Ishikawa (cell line): Measurements from ENCODE around the gene CBX3.

Source experiments
- EGR1 ChIP-seq: IDR thresholded peaks from 2 replicates; pipeline ENCODE4 v1.6.1; 2012
- EP300 ChIP-seq: IDR thresholded peaks from 2 replicates; pipeline ENCODE4 v1.6.1; 2012; ENCODE audit warnings: borderline replicate concordance
- MAX ChIP-seq: IDR thresholded peaks from 2 replicates; pipeline ENCODE4 v1.6.1; 2012
- NFIC ChIP-seq: IDR thresholded peaks from 2 replicates; pipeline ENCODE4 v1.6.1; 2012
- REST ChIP-seq: IDR thresholded peaks from 2 replicates; pipeline ENCODE4 v1.6.1; 2012; ENCODE audit warnings: low read depth, mild to moderate bottlenecking
- TCF12 ChIP-seq: IDR thresholded peaks from 2 replicates; pipeline ENCODE4 v1.6.1; 2012; ENCODE audit warnings: low read depth
- YY1 ChIP-seq: IDR thresholded peaks from 2 replicates; pipeline ENCODE4 v1.6.1; 2012; ENCODE audit warnings: low read depth
- ZBTB7A ChIP-seq: IDR thresholded peaks from 2 replicates; pipeline ENCODE4 v1.6.1; 2012; ENCODE audit warnings: low read depth

GRCh38 chr7:26187380-26188205 is 14.0 kb upstream of the CBX3 start:
- no peak for TF ChIP-seq ZBTB7A
- no peak for TF ChIP-seq EP300
- no peak for TF ChIP-seq NFIC
- TF ChIP-seq REST = no peak
- TF ChIP-seq TCF12 = no peak
- TF ChIP-seq YY1 = no peak
- TF ChIP-seq MAX = no peak
- TF ChIP-seq EGR1 = no peak
